SU-DHL-6 (cell line): ENCODE results near the gene TSHZ2.

Source experiments
- H2AFZ ChIP-seq: fragments of 200-600 bp; sonication (generic); 2 replicates; pipeline ENCODE4 v1.6.1; 2014; ENCODE audit warnings: low read depth, mild to moderate bottlenecking, moderate library complexity, mixed read lengths, antibody characterized with exemption, low read length; ENCODE audit not compliant: severe bottlenecking
- H3F3A ChIP-seq: fragments of 200-600 bp; shearing (Covaris generic); 2 replicates; pipeline ENCODE4 v1.6.0; 2016; ENCODE audit warnings: antibody characterized with exemption, mild to moderate bottlenecking; ENCODE audit not compliant: insufficient read depth
- H3K27ac ChIP-seq: fragments of 200-600 bp; sonication (generic); 2 replicates; pipeline ENCODE4 v1.5.1; 2016; ENCODE audit warnings: low read depth, mild to moderate bottlenecking, low read length, moderate library complexity, mixed read lengths
- H3K27me3 ChIP-seq: fragments of 200-600 bp; sonication (generic), shearing (Covaris generic); 2 replicates; pipeline ENCODE4 v1.6.0; 2014; ENCODE audit warnings: mild to moderate bottlenecking, low read length
- H3K36me3 ChIP-seq: fragments of 200-600 bp; sonication (generic); 2 replicates; pipeline ENCODE4 v1.6.1; 2014; ENCODE audit warnings: mild to moderate bottlenecking, low read length, mixed read lengths
- H3K4me2 ChIP-seq: fragments of 300-600, 200-600 bp; shearing (Covaris generic), sonication (generic); 2 replicates; pipeline ENCODE4 v1.6.0; 2014; ENCODE audit warnings: low read length, low read depth, mild to moderate bottlenecking; ENCODE audit not compliant: poor library complexity, severe bottlenecking
- H3K4me3 ChIP-seq: fragments of 200-600 bp; sonication (generic); 2 replicates; pipeline ENCODE4 v1.5.1; 2014; ENCODE audit warnings: antibody characterized with exemption, low read length, mild to moderate bottlenecking, mixed read lengths; ENCODE audit not compliant: insufficient read depth, poor library complexity, severe bottlenecking
- H3K79me2 ChIP-seq: fragments of 200-600 bp; sonication (generic); 2 replicates; pipeline ENCODE4 v1.6.1; 2014; ENCODE audit warnings: mild to moderate bottlenecking, low read length, moderate library complexity; ENCODE audit not compliant: insufficient read depth
- H3K9ac ChIP-seq: fragments of 200-600 bp; sonication (generic); 2 replicates; pipeline ENCODE4 v1.7.0; 2014; ENCODE audit warnings: mild to moderate bottlenecking, low read length
- H3K9me2 ChIP-seq: fragments of 200-600 bp; sonication (generic); replicated peaks from 2 replicates; pipeline ENCODE4 v1.6.1; 2014; ENCODE audit warnings: low read length; ENCODE audit not compliant: insufficient read depth
- H3K9me3 ChIP-seq: fragments of 200-600 bp; sonication (generic); 2 replicates; pipeline ENCODE4 v1.6.1; 2014; ENCODE audit warnings: low read length, mixed read lengths; ENCODE audit not compliant: insufficient read depth
- H4K20me1 ChIP-seq: fragments of 200-600 bp; sonication (generic); 2 replicates; pipeline ENCODE4 v1.6.1; 2014; ENCODE audit warnings: low read depth, mild to moderate bottlenecking, antibody characterized with exemption, low read length, moderate library complexity, mixed read lengths
- CTCF ChIP-seq: fragments of 200-600 bp; sonication (generic); IDR thresholded peaks from one replicate; pipeline ENCODE4 v1.5.1; 2017; ENCODE audit warnings: antibody characterized with exemption, mild to moderate bottlenecking, low read length, moderate library complexity; ENCODE audit not compliant: insufficient read depth, poor library complexity, severe bottlenecking
- EZH2phosphoT487 ChIP-seq: fragments of 200-600 bp; sonication (generic), shearing (Covaris generic); conservative IDR thresholded peaks from 2 replicates; pipeline ENCODE4 v1.6.1; 2018; ENCODE audit warnings: mild to moderate bottlenecking, antibody characterized with exemption, low read length, moderate library complexity, mixed read lengths

Gene TSHZ2

GRCh38 chr20:53260168-53260567 is 288.0 kb downstream of the TSHZ2 start:
- Histone ChIP-seq H3K27ac (no peak overlapping the region), H2AFZ (no peak overlapping the region), H3K4me2 (no peak overlapping the region), H3K36me3 (no peaks in the 10 kb centered on the region), H3K4me3 (no peak overlapping the region), H3K9me3 (no peaks in the 10 kb centered on the region), H3K79me2 (no peaks in the 10 kb centered on the region), H3K9me2 (no peaks in the 10 kb centered on the region), H3K27me3 (no peaks in the 10 kb centered on the region), H3F3A (no peaks in the 10 kb centered on the region), H4K20me1 (no peaks in the 10 kb centered on the region), H3K9ac (no peak overlapping the region)
- TF ChIP-seq CTCF: no peak
- TF ChIP-seq EZH2phosphoT487: no peak

- H3K4me2 ChIP-seq: no peak overlapping the region
- no peaks in the 10 kb centered on the region for H3K9me2 ChIP-seq
- no peaks in the 10 kb centered on the region for H3K9me3 ChIP-seq
- no peak overlapping the region for H3K27ac ChIP-seq
- no peaks in the 10 kb centered on the region for H3K27me3 ChIP-seq
- no peak overlapping the region for H3K9ac ChIP-seq
- TF ChIP-seq CTCF (no peak), EZH2phosphoT487 (no peak)
- H3F3A ChIP-seq: no peaks in the 10 kb centered on the region
- H2AFZ ChIP-seq: no peak overlapping the region
- H3K36me3 ChIP-seq: no peaks in the 10 kb centered on the region
- no peaks in the 10 kb centered on the region for H4K20me1 ChIP-seq
- H3K4me3 ChIP-seq: no peak overlapping the region
- no peaks in the 10 kb centered on the region for H3K79me2 ChIP-seq
Observed at GRCh38 chr20:53260591-53260990, 288.4 kb downstream of the TSHZ2 start.

DNA sequence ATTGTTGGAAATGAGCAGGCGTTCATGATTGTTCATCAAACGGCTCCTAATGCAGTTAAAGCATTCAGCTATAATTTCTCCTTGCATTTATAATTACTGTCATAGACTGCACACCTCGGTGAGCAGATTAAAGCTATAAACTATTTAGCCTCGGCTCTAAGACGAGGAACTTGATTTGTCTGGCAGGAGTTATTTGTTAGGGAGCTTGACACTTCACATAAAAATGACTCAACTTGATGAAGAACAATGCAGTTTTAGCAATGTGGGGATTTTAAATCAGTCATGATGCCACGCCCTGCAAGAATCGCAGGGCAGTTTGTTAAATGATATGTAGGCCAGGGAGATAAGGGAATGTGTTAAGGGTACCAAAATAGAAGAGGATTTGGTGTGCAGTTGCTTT is 290.2 kb downstream of the TSHZ2 start:
- TF ChIP-seq CTCF (no peak), EZH2phosphoT487 (no peak)
- Histone ChIP-seq H3K79me2 (no peaks in the 10 kb centered on the region), H3F3A (no peaks in the 10 kb centered on the region), H3K9me2 (no peaks in the 10 kb centered on the region), H3K27me3 (no peaks in the 10 kb centered on the region), H2AFZ (no peak overlapping the region), H3K27ac (no peak overlapping the region), H3K9ac (no peak overlapping the region), H3K4me3 (no peak overlapping the region), H3K36me3 (no peaks in the 10 kb centered on the region), H3K9me3 (no peaks in the 10 kb centered on the region), H4K20me1 (no peaks in the 10 kb centered on the region), H3K4me2 (no peak overlapping the region)
